Activated CD4-positive, CD25-positive, alpha-beta regulatory T cell treated with anti-CD3 and anti-CD28 coated beads, Interleukin-2, amount 50 U/mL, for 16 hours (primary cell): Measurements from ENCODE around the gene GRID1.
"Not testable (repeated sequence)": the region's sequence is repeated elsewhere in the genome, so short reads cannot be mapped to it uniquely, and the experiment has no call there.

ENCODE experiments used
- DNase-seq: peaks from one replicate; pipeline ENCODE4 v3.0.0-alpha.2; 2020; ENCODE audit warnings: low read depth, low spot score

GRID1 gene

GRCh38 chr10:86109421-86109820 is 257.2 kb downstream of the GRID1 start:
- no peak for DNase-seq

DNA sequence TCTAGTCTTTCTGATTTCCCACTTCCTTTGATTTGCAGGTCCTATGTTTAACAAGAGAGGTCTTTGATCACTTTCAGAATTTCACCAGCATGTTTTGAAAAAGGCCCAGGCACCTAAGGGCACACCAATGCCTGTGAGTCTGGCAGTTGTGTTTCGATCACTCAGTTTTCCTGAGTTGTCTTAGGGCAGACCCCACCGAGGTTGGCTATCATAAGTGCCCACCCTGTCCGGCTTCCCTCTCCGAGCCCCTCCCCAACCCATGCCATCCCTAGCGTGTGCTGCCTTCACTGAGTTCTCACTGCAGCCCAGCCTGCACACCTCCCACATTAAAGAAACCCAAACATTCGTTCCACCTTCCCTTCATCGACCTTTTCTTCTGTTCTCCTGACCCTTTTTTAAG is 257.9 kb downstream of the GRID1 start:
- DNase-seq = no peak

DNA sequence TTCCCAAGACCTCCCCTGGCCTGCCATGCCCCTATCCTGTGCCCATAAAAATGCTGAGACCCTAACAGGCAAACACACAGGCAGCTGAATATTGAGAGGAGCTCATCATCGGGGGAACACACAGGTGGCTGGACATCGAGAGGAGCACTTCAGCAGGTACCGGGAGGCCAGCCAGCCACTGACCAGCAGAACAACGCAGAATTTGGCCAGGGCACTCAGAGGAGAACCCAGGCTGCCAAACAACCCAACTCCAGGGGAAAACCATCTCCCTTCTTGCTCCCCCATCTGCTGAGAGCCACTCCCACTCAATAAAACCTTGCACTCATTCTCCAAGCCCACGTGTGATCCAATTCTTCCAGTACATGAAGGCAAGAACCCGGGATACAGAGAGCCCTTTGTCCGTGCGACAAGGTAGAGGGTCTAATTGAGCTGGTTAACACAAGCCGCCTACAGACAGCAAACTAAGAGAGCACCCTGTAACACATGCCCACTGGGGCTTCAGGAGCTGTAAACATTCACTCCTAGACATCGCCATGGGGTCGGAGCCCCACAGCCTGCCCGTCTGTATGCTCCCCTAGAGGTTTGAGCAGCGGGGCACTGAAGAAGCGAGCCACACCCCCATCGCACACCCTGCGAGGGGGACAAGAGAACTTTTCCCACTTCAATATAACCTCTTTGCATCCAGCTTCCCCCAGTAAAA is 258.8 kb downstream of the GRID1 start:
- DNase-seq = not testable (repeated sequence)

DNA sequence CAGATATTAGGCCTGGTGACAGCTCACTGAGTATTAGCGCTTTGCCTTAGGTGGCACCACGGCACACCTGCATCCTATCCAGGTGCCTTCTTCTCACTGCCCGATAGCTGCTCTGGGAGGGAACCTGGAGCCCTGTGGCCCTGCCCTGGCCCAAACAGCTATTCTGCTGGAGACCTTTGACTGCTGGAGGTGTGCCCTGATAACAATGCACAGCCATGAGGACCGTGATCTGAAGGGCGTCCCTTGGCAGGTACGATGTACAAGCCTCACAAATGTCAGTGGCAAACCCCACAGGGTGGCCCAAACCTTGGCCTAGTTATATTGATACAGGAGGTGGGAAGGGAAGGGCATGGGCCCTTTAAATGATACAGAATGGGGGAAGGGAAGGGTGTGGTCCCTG is 259.5 kb downstream of the GRID1 start:
- no peak for DNase-seq

DNA sequence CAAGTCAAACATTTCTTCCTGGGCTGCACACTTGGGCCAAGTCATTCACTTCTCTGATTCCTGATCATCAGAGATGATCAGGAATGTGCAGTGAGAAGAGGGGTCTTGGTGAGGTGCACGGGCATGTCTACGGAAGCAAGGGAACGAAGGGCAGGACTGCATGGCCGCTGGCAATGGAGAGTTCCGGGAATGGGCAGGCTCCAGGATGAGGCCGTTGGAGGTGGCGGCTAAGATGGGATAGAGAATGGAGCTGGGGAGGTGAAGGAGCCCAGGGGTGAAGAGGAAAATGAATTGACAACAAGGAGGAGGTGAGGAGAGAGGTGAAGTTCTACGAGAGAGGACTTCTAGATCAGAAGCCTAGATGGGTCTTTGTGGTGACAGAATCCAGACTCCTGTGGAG is 260.0 kb downstream of the GRID1 start:
- DNase-seq = no peak

DNA sequence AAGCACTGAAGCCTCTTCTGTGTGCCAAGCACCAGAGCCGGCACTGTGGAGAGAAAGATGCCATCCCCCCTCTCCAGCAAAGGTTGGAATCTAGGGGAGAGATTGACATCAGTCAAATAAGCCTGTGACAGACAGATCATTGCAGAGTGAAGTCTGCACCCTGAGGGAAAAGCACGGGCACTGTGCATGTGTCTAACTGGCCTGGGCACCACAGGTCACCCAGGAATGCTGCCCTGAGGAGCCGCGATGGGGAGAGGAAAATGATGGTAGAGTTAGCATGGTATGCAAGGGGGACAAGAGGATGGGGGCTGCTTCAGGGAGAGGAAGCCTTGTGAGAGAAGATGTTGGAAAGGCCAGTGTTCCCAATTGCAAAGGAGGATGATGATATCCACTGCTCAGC is 261.0 kb downstream of the GRID1 start:
- no peak for DNase-seq

DNA sequence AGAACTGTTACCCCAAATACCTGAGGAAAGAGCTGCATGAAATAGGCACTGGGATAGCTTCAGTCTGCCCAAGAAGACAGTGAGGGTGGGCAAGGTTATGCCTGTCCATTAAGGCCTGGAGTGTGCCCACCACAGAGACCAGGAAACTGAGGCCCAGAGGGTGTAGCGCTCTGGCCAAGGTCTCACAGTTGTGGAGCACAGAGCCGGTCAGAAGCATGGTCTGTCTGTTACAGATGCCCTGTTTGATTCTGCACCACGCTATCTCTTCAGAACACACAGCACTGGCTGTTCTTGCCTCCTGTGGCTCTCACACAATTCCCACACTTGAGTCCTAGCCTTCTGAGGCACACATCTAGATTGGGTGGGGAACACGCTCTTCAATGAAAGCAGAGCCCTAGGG is 261.4 kb downstream of the GRID1 start:
- no peak for DNase-seq

DNA sequence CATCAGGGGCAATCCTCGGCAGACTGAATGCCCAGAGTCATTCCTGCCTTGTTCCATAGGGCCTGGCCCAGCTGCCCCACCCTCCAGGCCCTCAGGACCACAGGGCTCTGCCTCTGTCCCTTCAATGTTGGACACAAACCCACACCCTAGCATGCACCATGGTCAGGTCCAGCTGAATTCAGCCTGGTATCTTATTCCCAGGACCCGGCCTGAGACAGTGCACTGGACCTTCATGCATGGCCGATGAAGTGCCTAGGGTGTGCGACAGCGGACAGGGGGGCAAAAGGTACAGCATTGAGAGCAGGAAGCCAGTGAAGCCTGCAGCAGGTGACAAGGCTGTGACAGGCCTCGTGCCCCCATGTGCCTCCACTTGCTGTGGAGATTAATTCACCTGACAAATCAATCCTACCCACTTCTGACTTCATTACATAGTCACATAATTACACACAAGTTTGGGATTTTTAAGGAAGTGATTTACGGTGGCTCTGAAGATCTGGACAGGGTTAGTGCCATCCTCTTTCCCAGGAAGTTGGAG is 261.9 kb downstream of the GRID1 start:
- DNase-seq = no peak

- no peak for DNase-seq
These were observed 262.4 kb downstream of the GRID1 start for GRCh38 chr10:86104156-86104555.

- no peak for DNase-seq
These were observed 263.0 kb downstream of the GRID1 start for GRCh38 chr10:86103391-86104101.

DNA sequence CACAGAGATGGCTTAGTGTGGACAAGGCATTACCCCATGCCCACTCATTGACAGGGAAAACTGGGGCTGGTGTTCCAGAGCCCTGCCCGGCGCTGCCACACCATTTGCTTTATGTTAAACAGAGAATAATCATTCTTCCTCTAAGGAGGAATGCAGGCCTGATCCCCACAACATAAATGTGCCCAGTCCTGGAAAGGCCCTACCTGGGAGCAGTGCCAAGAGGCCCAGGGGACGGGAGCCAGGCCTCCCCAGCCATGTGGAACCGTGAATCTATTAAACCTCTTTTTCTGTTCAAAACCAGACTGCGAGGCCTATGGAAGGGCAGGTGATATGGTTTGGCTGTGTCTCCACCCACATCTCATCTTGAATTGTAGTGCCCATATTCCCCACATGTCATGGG is 264.1 kb downstream of the GRID1 start:
- DNase-seq = no peak

- no peak for DNase-seq
These were observed 264.6 kb downstream of the GRID1 start for GRCh38 chr10:86102031-86102430.

- DNase-seq = no peak
These were observed 266.0 kb downstream of the GRID1 start for GRCh38 chr10:86100581-86101061.

GRCh38 chr10:86099542-86100334 is 266.9 kb downstream of the GRID1 start:
- DNase-seq = no peak

DNA sequence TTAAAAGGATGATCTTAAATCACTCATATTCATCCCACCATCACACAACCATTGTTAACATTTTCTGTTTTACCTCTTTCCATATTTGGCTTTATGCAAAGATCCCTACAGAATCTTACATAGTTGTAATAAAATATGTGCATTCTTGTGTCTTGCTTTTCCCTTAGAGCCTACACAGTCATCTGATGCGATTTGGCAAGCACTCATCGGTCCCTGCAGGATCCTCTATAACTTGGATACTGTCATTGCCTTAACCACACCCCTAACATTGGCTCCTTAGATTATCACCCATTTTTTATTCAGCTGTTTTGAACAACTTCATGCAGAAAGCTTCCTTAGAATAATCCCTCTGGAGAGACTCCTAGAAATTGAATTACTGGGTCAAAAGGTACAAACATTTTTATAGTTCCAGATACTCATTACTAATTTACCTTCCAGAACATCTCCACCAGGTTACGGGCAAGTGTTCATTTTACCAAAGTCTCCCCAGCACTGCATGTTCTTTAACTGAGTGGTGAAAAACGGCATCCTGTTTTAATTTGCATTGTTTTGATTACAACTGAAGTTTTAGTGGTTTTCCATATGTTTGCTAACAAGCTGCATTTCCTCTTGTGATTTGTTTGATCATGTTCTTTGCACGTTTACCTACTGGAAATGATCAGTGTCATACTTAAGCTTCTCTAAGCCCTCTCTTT is 268.3 kb downstream of the GRID1 start:
- no peak for DNase-seq

DNA sequence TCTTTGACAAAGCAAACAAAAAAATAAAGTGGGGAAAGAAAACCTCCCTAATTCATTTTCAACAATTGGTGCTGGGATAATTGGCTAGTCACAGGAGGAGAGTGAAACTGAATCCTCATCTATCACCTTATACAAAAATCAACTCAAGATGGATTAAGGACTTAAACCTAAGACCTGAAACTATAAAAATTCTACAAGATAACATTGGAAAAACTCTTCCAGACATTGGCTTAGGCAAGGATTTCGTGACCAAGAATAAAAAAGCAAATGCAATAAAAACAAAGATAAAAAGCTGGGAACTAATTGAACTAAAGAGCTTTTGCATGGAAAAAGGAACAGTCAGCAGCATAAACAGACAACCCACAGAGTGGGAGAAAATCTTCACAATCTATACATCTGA is 271.5 kb downstream of the GRID1 start:
- DNase-seq = not testable (repeated sequence)

DNA sequence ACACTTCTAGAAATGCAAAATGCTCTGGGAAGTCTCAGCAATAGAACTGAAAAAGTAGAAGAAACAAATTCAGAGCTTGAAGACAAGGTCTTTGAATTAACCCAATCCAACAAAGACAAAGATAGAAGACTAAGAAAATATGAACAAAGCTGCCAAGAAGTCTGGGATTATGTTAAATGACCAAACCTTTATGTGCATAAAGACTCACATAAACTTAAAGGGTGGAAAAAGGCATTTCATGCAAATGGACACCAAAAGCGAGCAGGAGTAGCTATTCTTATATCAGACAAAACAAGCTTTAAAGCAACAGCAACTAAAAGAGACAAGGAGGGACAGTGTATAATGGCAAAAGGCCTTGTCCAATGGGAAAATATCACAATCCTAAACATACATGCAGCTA is 274.3 kb downstream of the GRID1 start:
- not testable (repeated sequence) for DNase-seq

GRCh38 chr10:86091216-86091615 is 275.4 kb downstream of the GRID1 start:
- DNase-seq = no peak

DNA sequence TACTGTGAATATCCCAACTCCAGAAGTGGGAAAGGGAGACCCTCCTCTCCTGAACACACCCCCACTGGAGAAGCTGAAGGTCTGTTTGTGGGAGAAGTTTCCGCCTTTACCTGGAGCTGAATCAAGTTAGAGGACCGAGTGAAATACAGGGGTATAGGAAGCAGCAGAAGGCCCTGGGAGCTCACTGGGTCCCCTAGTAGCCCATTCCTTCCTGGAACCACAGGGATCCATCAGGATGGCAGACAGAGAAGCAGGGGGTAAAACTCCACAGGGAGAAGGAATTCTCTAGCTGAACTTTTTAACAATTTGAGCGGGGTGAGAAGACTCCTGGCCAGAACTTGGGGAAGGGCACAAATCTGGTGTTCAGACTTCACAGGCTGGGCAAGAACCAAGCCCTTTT is 275.8 kb downstream of the GRID1 start:
- no peak for DNase-seq

GRCh38 chr10:86087716-86088115 is 278.9 kb downstream of the GRID1 start:
- no peak for DNase-seq

- no peak for DNase-seq
These were observed 280.2 kb downstream of the GRID1 start for GRCh38 chr10:86086418-86086817.

DNA sequence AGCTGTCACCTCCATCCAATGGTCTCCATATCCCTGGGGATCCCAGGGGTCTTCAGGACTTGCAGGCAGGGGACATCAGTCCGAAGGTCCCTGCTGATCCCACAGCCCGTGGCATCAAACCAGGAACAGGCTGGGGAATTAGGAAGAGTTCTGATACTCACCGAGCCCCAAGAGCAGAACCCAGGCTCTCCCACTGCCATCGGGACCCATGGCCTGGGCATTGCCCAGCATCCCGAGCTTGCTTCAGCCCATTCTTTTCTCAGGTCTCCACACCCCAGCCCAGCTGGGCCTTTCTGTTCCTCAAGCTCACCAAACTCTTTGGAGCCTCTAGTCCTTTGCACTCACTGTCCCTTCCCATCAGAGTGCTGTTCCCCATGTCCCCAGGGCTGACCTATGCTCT is 280.9 kb downstream of the GRID1 start:
- no peak for DNase-seq
